Measurements from ENCODE around the gene KLHL17. TPM values are rescaled to one million over a fixed set of nuclear protein-coding genes. Genes with fewer than 3 reads are reported as not detected.
"Not testable (repeated sequence)": the region's sequence is repeated elsewhere in the genome, so short reads cannot be mapped to it uniquely, and the experiment has no call there.

KLHL17 gene
- total RNA-seq, 2 donors from 2014 or later, result 12.7 to 22.8 TPM

DNA sequence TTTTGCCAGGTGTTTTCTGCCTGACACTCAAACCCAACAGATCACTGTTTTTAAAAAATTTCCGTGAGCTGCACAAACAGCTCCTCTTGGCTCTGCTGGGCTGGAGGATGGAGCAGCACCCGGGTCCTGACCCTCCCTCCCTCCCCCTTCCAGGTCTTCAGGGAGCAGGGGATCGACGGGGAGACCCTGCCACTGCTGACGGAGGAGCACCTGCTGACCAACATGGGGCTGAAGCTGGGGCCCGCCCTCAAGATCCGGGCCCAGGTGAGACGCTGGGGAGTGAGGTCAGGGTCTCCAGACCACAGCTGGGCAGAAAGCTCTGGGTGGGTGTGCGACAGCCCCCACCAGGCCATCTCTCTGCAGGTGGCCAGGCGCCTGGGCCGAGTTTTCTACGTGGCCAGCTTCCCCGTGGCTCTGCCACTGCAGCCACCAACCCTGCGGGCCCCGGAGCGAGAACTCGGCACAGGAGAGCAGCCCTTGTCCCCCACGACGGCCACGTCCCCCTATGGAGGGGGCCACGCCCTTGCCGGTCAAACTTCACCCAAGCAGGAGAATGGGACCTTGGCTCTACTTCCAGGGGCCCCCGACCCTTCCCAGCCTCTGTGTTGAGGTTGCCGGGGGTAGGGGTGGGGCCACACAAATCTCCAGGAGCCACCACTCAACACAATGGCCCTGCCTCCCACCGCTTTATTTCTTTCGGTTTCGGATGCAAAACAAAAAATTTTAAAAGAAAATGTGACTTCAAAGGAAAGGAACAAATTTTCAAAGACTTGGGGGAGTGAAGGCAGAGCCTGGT lies 16.6 kb upstream of the KLHL17 start:
- Mint-ChIP-seq H3K27me3 (ENCODE audit: low read depth) (peaks cover 12% of the 10 kb centered on the region), H3K4me1 (ENCODE audit: low read depth) (peaks cover 5% of the 10 kb centered on the region), H3K27ac (no peak overlapping the region), H3K9me3 (no peaks in the 10 kb centered on the region), H3K4me3 (no peak overlapping the region), H3K36me3 (ENCODE audit: insufficient read depth in 2 of 2) (peaks cover 0 to 2% of the 10 kb centered on the region in 2 donors)
- DNase-seq, result no peak
- ATAC-seq (replicated peaks in 1 of 2), result no peak

DNA sequence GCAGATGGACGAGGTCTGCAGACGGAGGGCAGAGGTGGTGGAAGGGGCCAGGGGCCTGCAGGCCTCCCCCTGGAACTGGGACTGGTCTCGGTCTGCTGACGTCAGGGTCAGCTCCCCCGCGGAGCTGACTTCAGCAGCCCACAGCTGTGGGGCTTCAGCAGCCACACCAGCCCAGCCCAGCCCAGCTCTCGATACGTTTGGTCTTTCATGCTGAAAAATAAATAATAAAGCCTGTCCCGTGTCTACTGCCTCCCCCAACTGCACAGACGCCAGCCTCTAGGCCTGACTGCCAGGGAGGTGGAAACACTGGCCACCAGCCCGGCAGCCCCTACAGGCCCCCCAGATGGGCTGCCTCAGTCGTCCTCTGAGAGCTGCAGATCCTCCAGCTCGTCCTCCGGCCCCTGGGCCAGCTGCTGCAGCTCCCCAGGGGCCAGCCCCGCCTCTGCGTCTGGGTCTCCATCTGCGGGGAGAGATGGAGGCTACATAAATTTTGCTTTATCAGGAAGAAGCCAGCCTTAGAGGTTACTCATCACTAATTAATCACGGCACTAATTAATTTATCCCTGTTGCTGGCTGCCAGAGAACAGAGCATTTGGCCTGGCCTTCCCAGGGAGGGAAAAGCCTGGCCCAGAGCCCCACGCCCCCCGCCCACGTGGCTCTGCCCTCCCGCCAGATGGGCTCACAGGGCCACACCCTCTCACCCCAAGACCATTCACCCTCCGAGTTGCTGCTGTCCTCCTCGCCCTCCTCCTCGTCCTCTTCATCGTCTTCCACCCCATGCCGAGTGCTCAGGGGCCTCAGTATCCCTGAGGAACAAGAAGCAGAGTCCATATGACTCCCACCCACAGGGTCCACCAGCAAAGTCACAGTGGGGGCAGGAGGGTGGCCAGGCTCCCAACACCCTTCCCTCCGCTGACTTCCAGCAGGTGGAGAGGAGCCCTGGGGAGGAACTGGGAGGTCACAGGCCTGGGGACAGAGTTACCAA lies 15.8 kb upstream of the KLHL17 start:
- DNase-seq (no peak), ATAC-seq (replicated peaks in 1 of 2) (no peak)
- H3K4me3 Mint-ChIP-seq, result no peak overlapping the region
- H3K36me3 Mint-ChIP-seq (ENCODE audit: insufficient read depth in 2 of 2), result peaks cover 0 to 2% of the 10 kb centered on the region in 2 donors
- peaks cover 5% of the 10 kb centered on the region for H3K4me1 Mint-ChIP-seq (ENCODE audit: low read depth)
- no peak overlapping the region for H3K27ac Mint-ChIP-seq
- H3K9me3 Mint-ChIP-seq, result no peaks in the 10 kb centered on the region
- peaks cover 6% of the 10 kb centered on the region for H3K27me3 Mint-ChIP-seq (ENCODE audit: low read depth)

DNA sequence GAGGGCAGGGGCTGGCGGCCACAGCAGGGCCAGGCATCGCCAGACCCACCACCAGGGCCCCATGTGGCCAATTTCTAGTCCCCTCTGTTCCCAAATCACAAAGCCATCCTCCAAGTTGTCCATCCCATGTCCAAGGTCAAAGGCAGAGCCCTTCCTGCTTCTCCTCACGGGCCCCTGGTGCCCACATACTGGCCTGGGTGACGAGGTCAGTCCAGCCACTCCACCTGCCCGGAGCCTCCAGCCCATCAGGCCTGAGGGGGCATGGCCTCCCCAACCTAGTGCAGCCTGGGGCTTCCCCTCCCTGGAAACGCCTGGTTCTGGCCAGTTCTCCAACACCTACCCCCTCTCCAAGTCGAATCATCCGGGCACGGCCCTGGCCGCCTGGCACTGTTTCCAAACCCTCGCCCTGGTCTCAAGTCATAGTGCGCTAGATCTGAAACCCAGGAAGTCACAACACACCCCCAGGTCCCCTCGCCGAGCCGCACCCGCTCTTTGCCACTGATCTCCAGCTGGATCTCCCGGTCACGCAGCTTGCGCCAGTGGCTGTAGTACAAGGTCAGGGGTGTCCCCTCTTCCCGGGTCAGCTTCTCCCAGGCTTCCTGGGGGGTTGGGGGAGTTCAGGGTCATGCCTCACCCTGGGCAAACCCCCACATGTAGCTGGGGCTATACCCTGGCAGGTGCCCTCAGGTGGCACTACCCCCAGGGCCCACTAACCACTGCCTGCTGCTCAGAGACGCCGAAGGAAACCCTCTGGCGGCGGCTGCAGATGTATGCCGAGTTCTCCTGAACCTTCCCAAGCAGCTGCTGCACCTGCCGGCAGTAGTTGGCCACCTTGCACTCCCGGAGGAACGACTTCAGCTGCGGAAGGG lies 14.5 kb upstream of the KLHL17 start:
- H3K27me3 Mint-ChIP-seq (ENCODE audit: low read depth), result peaks cover 6% of the 10 kb centered on the region
- peaks cover 5% of the 10 kb centered on the region for H3K4me1 Mint-ChIP-seq (ENCODE audit: low read depth)
- H3K9me3 Mint-ChIP-seq, result no peaks in the 10 kb centered on the region
- ATAC-seq (replicated peaks in 1 of 2) (no peak), DNase-seq (no peak)
- H3K36me3 Mint-ChIP-seq (ENCODE audit: insufficient read depth in 2 of 2), result peaks cover 6 to 7% of the 10 kb centered on the region in 2 donors
- H3K4me3 Mint-ChIP-seq, result no peak overlapping the region
- H3K27ac Mint-ChIP-seq, result no peak overlapping the region

DNA sequence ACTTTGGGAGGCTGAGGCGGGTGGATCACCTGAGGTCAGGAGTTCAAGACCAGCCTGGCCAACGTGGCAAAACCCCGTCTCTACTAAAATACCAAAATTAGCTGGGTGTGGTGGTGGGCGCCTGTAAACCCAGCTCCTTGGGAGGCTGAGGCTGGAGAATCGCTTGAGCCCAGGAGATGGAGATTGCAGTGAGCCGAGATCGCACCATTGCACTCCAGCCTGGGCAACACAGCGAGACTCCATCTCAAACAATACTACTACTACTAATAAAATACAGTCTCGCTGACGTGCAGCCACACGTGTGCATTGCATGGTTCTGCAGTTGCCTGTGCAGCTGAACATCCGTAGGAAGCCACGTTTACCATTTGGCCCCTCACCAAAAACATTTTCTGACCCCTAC lies 13.6 kb upstream of the KLHL17 start:
- not testable (repeated sequence) for H3K27me3 Mint-ChIP-seq (ENCODE audit: low read depth); H3K4me3 Mint-ChIP-seq; H3K4me1 Mint-ChIP-seq (ENCODE audit: low read depth); ATAC-seq (replicated peaks in 1 of 2); H3K9me3 Mint-ChIP-seq; DNase-seq; H3K27ac Mint-ChIP-seq
- peaks cover 6 to 11% of the 10 kb centered on the region in 2 donors for H3K36me3 Mint-ChIP-seq (ENCODE audit: insufficient read depth in 2 of 2)

DNA sequence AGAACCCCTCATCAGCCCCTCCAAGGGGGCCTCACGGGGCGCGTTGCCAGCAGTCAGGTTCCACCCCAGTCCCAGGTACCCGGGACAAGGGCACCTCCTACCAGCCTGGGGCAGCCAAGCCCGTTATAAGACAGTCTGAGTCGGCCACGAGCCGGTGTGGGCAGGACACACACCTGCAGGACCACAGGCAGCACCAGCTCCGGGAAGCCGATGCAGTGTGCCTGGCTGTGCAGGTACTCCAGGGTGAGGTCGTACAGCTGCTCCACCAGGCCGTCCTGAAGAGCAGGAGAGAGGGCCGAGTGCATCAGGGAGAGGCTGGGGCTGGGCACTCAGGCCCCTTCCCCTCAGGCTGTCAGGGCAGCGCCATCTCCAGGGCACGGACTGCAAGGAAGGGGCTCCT lies 12.4 kb upstream of the KLHL17 start:
- Mint-ChIP-seq H3K4me3 (no peak overlapping the region), H3K9me3 (no peaks in the 10 kb centered on the region), H3K27me3 (ENCODE audit: low read depth) (no peaks in the 10 kb centered on the region), H3K27ac (no peak overlapping the region), H3K36me3 (ENCODE audit: insufficient read depth in 2 of 2) (peaks cover 6 to 11% of the 10 kb centered on the region in 2 donors), H3K4me1 (ENCODE audit: low read depth) (no peaks in the 10 kb centered on the region)
- ATAC-seq (replicated peaks in 1 of 2), result no peak
- no peak for DNase-seq

DNA sequence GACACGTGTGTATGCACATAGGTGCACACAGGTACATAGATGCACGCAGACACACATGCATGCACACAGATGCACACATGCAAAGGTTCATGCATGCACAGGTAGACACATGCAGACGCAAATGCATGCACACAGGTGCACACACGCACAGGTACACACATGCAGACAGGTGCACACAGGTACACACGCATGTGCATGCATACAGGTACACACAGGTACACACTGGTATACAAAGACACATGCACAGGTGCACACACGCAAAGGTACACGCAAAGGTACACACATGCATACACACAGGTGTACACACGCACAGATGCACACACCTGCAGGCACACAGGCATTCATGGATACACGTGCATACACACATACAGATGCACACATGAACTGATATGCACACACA lies 10.1 kb upstream of the KLHL17 start:
- peaks cover 6 to 19% of the 10 kb centered on the region in 2 donors for H3K36me3 Mint-ChIP-seq (ENCODE audit: insufficient read depth in 2 of 2)
- ATAC-seq (replicated peaks in 1 of 2), result no peak
- H3K9me3 Mint-ChIP-seq, result no peaks in the 10 kb centered on the region
- H3K27me3 Mint-ChIP-seq (ENCODE audit: low read depth), result no peaks in the 10 kb centered on the region
- H3K27ac Mint-ChIP-seq, result no peak overlapping the region
- no peaks in the 10 kb centered on the region for H3K4me1 Mint-ChIP-seq (ENCODE audit: low read depth)
- DNase-seq, result no peak
- no peak overlapping the region for H3K4me3 Mint-ChIP-seq

DNA sequence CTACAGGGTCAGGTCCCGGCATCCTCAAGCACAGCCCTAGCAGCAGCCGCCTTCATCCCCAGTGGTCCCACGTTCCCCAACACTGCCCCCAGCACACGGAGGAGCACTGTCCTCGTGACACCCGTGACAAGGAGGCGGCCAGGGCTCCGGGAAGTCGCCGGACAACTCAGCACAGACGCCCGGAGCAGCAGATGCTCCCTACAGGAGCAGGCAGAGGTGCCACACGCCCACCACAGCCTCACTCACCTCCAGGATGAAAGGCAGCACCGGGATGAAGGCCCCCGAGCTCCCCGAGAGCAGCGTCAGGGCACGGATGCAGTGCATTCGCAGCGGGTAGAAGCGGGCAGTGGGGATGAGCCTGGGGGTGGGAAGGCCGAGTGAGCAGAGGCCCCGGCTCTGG lies 9.5 kb upstream of the KLHL17 start:
- Mint-ChIP-seq H3K27ac (no peak overlapping the region), H3K4me3 (no peak overlapping the region), H3K36me3 (ENCODE audit: insufficient read depth in 2 of 2) (peaks cover 8 to 21% of the 10 kb centered on the region in 2 donors), H3K27me3 (ENCODE audit: low read depth) (no peaks in the 10 kb centered on the region), H3K9me3 (no peaks in the 10 kb centered on the region), H3K4me1 (ENCODE audit: low read depth) (no peaks in the 10 kb centered on the region)
- DNase-seq (no peak), ATAC-seq (replicated peaks in 1 of 2) (no peak)

DNA sequence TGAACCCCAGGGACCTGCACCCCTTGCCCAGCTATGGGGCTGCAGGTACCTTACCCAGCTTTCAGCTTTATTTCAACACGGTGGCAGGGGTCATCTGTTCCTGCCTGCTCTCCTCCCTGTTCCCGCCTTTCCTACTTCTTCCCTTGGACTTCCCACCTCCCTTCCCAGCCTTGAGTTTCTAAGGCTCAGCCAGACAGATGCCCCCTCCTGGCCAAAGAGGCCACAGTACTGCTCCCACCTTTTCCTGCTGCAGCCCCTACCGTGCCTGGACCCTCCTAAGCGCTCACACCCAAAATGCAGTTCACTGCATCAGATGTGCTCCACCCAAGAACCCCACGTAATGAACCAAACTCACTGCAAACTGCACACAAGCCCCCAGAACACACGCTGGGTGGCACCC lies 9.0 kb upstream of the KLHL17 start:
- H3K9me3 Mint-ChIP-seq, result no peaks in the 10 kb centered on the region
- H3K4me3 Mint-ChIP-seq, result no peak overlapping the region
- no peak for ATAC-seq (replicated peaks in 1 of 2)
- no peak for DNase-seq
- H3K4me1 Mint-ChIP-seq (ENCODE audit: low read depth), result no peaks in the 10 kb centered on the region
- H3K27ac Mint-ChIP-seq, result no peak overlapping the region
- H3K27me3 Mint-ChIP-seq (ENCODE audit: low read depth), result no peaks in the 10 kb centered on the region
- peaks cover 8 to 21% of the 10 kb centered on the region in 2 donors for H3K36me3 Mint-ChIP-seq (ENCODE audit: insufficient read depth in 2 of 2)

DNA sequence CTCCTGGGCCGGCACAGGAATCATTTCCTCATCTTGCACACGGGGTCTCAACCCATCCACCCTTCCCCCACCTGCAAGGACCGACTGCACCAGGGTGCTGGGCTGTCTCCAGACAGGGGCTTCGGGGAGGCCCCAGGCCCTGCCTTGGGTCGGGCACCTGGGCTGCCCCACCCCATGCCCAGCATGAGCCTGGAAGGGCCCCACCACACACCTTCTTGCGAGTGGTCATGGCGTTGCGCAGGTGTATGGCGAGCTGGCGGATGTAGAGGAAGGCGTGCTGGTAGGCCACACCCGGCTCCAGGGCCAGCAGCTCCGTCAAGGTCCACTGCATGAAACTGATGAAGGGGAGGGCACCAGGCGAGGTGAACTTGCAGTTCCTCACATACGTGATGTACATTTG lies 8.2 kb upstream of the KLHL17 start:
- ATAC-seq (replicated peaks in 1 of 2), result no peak
- no peaks in the 10 kb centered on the region for H3K9me3 Mint-ChIP-seq
- H3K4me1 Mint-ChIP-seq (ENCODE audit: low read depth), result peaks cover under 1% of the 10 kb centered on the region
- H3K36me3 Mint-ChIP-seq (ENCODE audit: insufficient read depth in 2 of 2), result peaks cover 8 to 21% of the 10 kb centered on the region in 2 donors
- H3K27me3 Mint-ChIP-seq (ENCODE audit: low read depth), result no peaks in the 10 kb centered on the region
- H3K27ac Mint-ChIP-seq, result no peak overlapping the region
- H3K4me3 Mint-ChIP-seq, result no peak overlapping the region
- no peak for DNase-seq

DNA sequence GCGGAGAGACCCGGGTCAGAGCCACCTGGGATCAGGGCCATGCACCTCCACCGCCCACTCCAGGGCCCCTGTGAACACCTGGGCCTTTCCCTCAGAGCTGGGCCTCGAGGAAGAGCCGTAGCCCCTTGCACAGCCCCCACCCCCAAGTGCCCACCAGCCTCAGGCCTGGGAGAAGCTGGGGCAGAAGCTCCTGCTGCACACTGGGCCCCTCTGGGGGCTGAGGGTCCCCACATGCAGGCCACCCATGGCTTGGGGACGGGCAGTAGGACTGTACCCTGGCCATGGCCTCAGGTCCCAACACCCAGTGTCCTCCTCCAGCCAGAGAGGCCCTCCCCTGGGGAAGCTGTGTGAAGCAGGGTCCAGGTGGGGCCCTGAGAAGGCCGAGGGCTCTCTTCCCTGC lies 7.8 kb upstream of the KLHL17 start:
- peaks cover 5% of the 10 kb centered on the region for H3K4me1 Mint-ChIP-seq (ENCODE audit: low read depth)
- ATAC-seq (replicated peaks in 1 of 2) (no peak), DNase-seq (no peak)
- H3K9me3 Mint-ChIP-seq, result no peaks in the 10 kb centered on the region
- H3K27me3 Mint-ChIP-seq (ENCODE audit: low read depth), result no peaks in the 10 kb centered on the region
- H3K4me3 Mint-ChIP-seq, result no peak overlapping the region
- no peak overlapping the region for H3K27ac Mint-ChIP-seq
- H3K36me3 Mint-ChIP-seq (ENCODE audit: insufficient read depth in 2 of 2), result peaks cover 8 to 21% of the 10 kb centered on the region in 2 donors

DNA sequence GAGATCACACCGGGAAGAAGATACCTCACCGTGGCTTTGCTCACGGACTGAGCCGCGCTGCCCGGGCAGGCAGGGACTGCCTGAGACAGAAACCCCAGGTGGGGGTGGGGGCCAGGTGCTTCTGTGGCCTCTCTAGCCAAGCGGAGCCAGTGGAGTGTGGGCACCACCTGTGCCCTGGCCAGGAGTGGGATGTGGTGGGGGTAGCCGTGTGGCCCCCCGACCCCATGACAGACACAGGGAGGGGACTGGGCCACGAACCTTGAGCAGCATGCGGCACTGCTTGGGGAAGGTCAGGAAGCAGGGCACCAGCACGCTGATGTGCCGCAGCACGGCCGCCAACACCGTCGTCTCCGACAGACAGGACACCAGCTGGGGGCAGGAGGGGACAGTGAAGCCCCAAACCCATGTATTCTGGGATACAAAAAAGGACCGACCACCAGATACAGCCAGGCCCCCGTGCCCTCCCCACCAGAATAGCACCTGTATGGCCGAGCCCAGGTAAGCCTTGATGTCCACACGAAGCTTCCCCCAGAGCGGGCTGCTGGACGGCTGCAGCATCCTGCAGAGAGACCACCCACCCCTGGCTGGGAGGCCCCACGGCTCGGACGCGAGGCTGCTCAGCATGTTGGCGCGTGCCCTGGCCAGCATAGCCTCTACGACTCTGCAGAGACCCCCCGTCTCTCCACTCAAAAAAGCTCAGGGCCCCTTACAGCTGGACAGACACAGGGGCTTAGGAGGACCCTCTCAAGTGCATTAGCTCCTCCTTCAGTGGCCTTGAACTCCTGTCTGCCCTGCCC lies 6.7 kb upstream of the KLHL17 start:
- H3K4me3 Mint-ChIP-seq, result no peak overlapping the region
- peaks cover 16% of the 10 kb centered on the region for H3K4me1 Mint-ChIP-seq (ENCODE audit: low read depth)
- H3K27me3 Mint-ChIP-seq (ENCODE audit: low read depth), result no peaks in the 10 kb centered on the region
- no peak for ATAC-seq (replicated peaks in 1 of 2)
- H3K36me3 Mint-ChIP-seq (ENCODE audit: insufficient read depth in 2 of 2), result peaks cover 10 to 22% of the 10 kb centered on the region in 2 donors
- H3K27ac Mint-ChIP-seq, result no peak overlapping the region
- H3K9me3 Mint-ChIP-seq, result no peaks in the 10 kb centered on the region
- DNase-seq, result no peak

DNA sequence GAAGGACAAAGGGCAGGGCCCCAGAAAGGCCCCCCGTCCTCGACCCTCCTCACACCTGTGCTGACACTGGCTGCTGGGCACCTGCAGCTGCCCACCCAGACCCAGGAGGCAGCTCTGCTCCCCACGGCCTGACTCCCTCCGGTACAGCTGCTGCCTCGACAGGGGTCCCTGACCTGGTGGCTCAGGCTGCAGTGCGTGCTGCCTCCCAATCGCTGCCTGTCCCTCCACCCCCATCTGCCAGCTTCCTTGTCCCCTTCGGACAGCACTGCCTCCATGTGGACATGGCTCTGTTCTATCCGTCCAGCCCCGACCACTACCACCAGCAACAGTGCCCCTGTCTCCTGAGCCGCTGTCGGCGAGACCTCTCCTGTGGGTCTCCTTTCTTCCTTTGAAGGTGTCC lies 5.5 kb upstream of the KLHL17 start:
- DNase-seq (no peak), ATAC-seq (replicated peaks in 1 of 2) (no peak)
- Mint-ChIP-seq H3K27ac (no peak overlapping the region), H3K9me3 (no peaks in the 10 kb centered on the region), H3K36me3 (ENCODE audit: insufficient read depth in 2 of 2) (peaks cover 10 to 22% of the 10 kb centered on the region in 2 donors), H3K4me3 (no peak overlapping the region), H3K27me3 (ENCODE audit: low read depth) (no peaks in the 10 kb centered on the region), H3K4me1 (ENCODE audit: low read depth) (peaks cover 16% of the 10 kb centered on the region)

All from activated T-cell treated with anti-CD3 and anti-CD28 coated beads, Interleukin-2, amount 50 U/mL, for 72 hours (primary cell).